HEK293 (cell line): ENCODE results near the gene ZNF747.

Experiments used
- EGR2 ChIP-seq: fragments of 450-650 bp; formaldehyde crosslinking; IDR thresholded peaks from 2 replicates; pipeline ENCODE4 v1.5.1; 2016; ENCODE audit warnings: low read depth, missing biosample characterization, missing genetic modification characterization
- GLI4 ChIP-seq: fragments of 450-650 bp; formaldehyde crosslinking; IDR thresholded peaks from 2 replicates; pipeline ENCODE4 v1.5.1; 2016; ENCODE audit warnings: missing biosample characterization, missing genetic modification characterization
- KLF16 ChIP-seq: fragments of 450-650 bp; formaldehyde crosslinking; IDR thresholded peaks from 2 replicates; pipeline ENCODE4 v1.5.1; 2017; ENCODE audit warnings: missing biosample characterization, missing genetic modification characterization
- KLF8 ChIP-seq: fragments of 450-650 bp; formaldehyde crosslinking; IDR thresholded peaks from 2 replicates; pipeline ENCODE4 v1.5.1; 2016; ENCODE audit warnings: missing biosample characterization, missing genetic modification characterization
- ZFP3 ChIP-seq: fragments of 450-650 bp; formaldehyde crosslinking; IDR thresholded peaks from 2 replicates; pipeline ENCODE4 v1.5.1; 2016; ENCODE audit warnings: low read depth, missing biosample characterization, missing genetic modification characterization
- ZNF10 ChIP-seq: fragments of 450-650 bp; formaldehyde crosslinking; IDR thresholded peaks from 2 replicates; pipeline ENCODE4 v1.5.1; 2017; ENCODE audit warnings: missing biosample characterization, missing genetic modification characterization
- ZNF112 ChIP-seq: fragments of 450-650 bp; formaldehyde crosslinking; IDR thresholded peaks from 2 replicates; pipeline ENCODE4 v1.5.0; 2017; ENCODE audit warnings: missing biosample characterization, missing genetic modification characterization
- ZNF133 ChIP-seq: fragments of 450-650 bp; formaldehyde crosslinking; IDR thresholded peaks from 2 replicates; pipeline ENCODE4 v1.5.1; 2016; ENCODE audit warnings: missing biosample characterization, missing genetic modification characterization
- ZNF148 ChIP-seq: fragments of 450-650 bp; formaldehyde crosslinking; IDR thresholded peaks from 2 replicates; pipeline ENCODE4 v1.5.0; 2017; ENCODE audit warnings: missing biosample characterization, missing genetic modification characterization, borderline replicate concordance
- ZNF157 ChIP-seq: fragments of 450-650 bp; formaldehyde crosslinking; IDR thresholded peaks from 2 replicates; pipeline ENCODE4 v1.5.1; 2016; ENCODE audit warnings: missing biosample characterization, missing genetic modification characterization
- ZNF175 ChIP-seq: fragments of 450-650 bp; formaldehyde crosslinking; IDR thresholded peaks from 2 replicates; pipeline ENCODE4 v1.5.1; 2016; ENCODE audit warnings: missing biosample characterization, missing genetic modification characterization
- ZNF19 ChIP-seq: fragments of 450-650 bp; formaldehyde crosslinking; IDR thresholded peaks from 2 replicates; pipeline ENCODE4; 2016; ENCODE audit warnings: missing biosample characterization, missing genetic modification characterization, low read depth
- ZNF23 ChIP-seq: fragments of 450-650 bp; formaldehyde crosslinking; IDR thresholded peaks from 2 replicates; pipeline ENCODE4 v1.5.1; 2016; ENCODE audit warnings: missing biosample characterization, missing genetic modification characterization, borderline replicate concordance
- ZNF280C ChIP-seq: fragments of 450-650 bp; formaldehyde crosslinking; IDR thresholded peaks from 2 replicates; pipeline ENCODE4 v1.5.1; 2016; ENCODE audit warnings: missing biosample characterization, missing genetic modification characterization
- ZNF341 ChIP-seq: fragments of 450-650 bp; formaldehyde crosslinking; IDR thresholded peaks from 2 replicates; pipeline ENCODE4; 2016; ENCODE audit warnings: low read depth, missing biosample characterization, missing genetic modification characterization
- ZNF391 ChIP-seq: fragments of 450-650 bp; formaldehyde crosslinking; IDR thresholded peaks from 2 replicates; pipeline ENCODE4 v1.5.1; 2016; ENCODE audit warnings: low read depth, missing biosample characterization, missing genetic modification characterization, borderline replicate concordance
- ZNF394 ChIP-seq: fragments of 450-650 bp; formaldehyde crosslinking; IDR thresholded peaks from 2 replicates; pipeline ENCODE4 v1.5.1; 2016; ENCODE audit warnings: missing biosample characterization, missing genetic modification characterization, mild to moderate bottlenecking, moderate library complexity, borderline replicate concordance
- ZNF404 ChIP-seq: fragments of 450-650 bp; formaldehyde crosslinking; IDR thresholded peaks from 2 replicates; pipeline ENCODE4 v1.5.1; 2017; ENCODE audit warnings: missing biosample characterization, missing genetic modification characterization
- ZNF423 ChIP-seq: fragments of 450-650 bp; formaldehyde crosslinking; IDR thresholded peaks from 2 replicates; pipeline ENCODE4 v1.5.1; 2016; ENCODE audit warnings: missing biosample characterization, missing genetic modification characterization
- ZNF426 ChIP-seq: fragments of 450-650 bp; formaldehyde crosslinking; IDR thresholded peaks from 2 replicates; pipeline ENCODE4 v1.5.1; 2017; ENCODE audit warnings: missing biosample characterization, missing genetic modification characterization, mild to moderate bottlenecking, inconsistent platforms, moderate library complexity
- ZNF555 ChIP-seq: fragments of 450-650 bp; formaldehyde crosslinking; conservative IDR thresholded peaks from 2 replicates; pipeline ENCODE4 v1.5.1; 2017; ENCODE audit warnings: missing biosample characterization, mild to moderate bottlenecking, missing genetic modification characterization, inconsistent platforms
- ZNF558 ChIP-seq: fragments of 450-650 bp; formaldehyde crosslinking; IDR thresholded peaks from 2 replicates; pipeline ENCODE4 v1.5.1; 2016; ENCODE audit warnings: missing biosample characterization, missing genetic modification characterization
- ZNF561 ChIP-seq: fragments of 450-650 bp; IDR thresholded peaks from 2 replicates; pipeline ENCODE4 v1.5.1; 2018; ENCODE audit warnings: missing biosample characterization, missing genetic modification characterization, borderline replicate concordance
- ZNF610 ChIP-seq: fragments of 450-650 bp; formaldehyde crosslinking; IDR thresholded peaks from 2 replicates; pipeline ENCODE4 v1.5.1; 2016; ENCODE audit warnings: missing biosample characterization, missing genetic modification characterization, borderline replicate concordance
- ZNF624 ChIP-seq: fragments of 450-650 bp; formaldehyde crosslinking; IDR thresholded peaks from 2 replicates; pipeline ENCODE4 v1.5.1; 2017; ENCODE audit warnings: missing biosample characterization, missing genetic modification characterization
- ZNF670 ChIP-seq: fragments of 450-650 bp; formaldehyde crosslinking; IDR thresholded peaks from 2 replicates; pipeline ENCODE4 v1.5.1; 2016; ENCODE audit warnings: missing biosample characterization, missing genetic modification characterization, low read depth
- ZNF76 ChIP-seq: fragments of 450-650 bp; formaldehyde crosslinking; IDR thresholded peaks from 2 replicates; pipeline ENCODE4; 2016; ENCODE audit warnings: low read depth, missing biosample characterization, missing genetic modification characterization, borderline replicate concordance
- ZNF792 ChIP-seq: fragments of 450-650 bp; formaldehyde crosslinking; IDR thresholded peaks from 2 replicates; pipeline ENCODE4 v1.5.1; 2016; ENCODE audit warnings: missing biosample characterization, missing genetic modification characterization
- ZNF830 ChIP-seq: fragments of 450-650 bp; IDR thresholded peaks from 2 replicates; pipeline ENCODE4 v1.5.0; 2018; ENCODE audit warnings: missing biosample characterization, missing genetic modification characterization, low read depth, mild to moderate bottlenecking, moderate library complexity
- ZSCAN23 ChIP-seq: fragments of 450-650 bp; formaldehyde crosslinking; IDR thresholded peaks from 2 replicates; pipeline ENCODE4 v1.5.1; 2016; ENCODE audit warnings: missing biosample characterization, missing genetic modification characterization
- TF ChIP-seq, protein P1 (sequence below): fragments of 450-650 bp; formaldehyde crosslinking; IDR thresholded peaks from 2 replicates; pipeline ENCODE4 v1.5.1; 2016; ENCODE audit warnings: missing biosample characterization, missing genetic modification characterization
- TF ChIP-seq, protein P2 (sequence below): fragments of 450-650 bp; formaldehyde crosslinking; IDR thresholded peaks from 2 replicates; pipeline ENCODE4 v1.5.1; 2016; ENCODE audit warnings: missing biosample characterization, missing genetic modification characterization

ZNF747 gene

DNA sequence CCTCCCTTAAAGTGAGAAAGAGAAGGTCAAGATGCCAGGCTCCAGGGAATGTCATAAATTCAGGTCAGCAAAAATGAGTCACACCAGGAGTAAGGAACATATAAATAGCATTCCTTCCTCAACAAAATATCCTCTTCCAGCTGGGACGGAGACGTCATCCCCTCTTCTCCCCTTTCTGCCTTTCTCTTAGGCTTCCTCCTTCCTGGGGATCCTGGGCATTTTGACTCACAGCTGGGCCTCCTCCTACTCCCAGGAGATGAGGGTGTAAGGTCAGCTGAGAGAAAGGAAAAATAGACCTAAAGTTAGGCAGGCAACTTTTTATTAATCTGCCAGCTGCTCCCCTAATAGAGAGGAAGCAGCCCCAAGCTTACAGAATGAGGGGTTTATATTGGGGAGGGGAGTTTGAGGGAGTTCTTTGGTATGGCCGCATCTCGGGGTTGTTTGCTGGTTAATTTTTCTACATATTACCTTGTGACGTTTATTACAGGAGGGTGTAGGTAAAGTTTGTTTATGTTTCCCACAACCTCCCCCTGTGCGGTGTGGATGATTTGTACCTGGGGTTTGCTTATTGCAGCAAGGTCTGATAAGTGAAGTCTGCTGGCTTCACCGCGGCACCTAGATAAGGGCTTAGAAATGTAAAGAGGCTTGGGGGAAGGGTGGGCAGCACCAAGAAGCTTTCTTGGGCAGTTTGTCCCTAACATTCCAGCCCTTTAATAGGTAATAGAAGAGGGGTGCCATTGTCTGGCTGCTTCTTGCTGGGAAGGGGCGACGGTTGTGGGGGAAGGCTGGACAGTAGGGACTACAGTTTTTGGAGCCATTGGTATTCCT lies 7.1 kb upstream of the ZNF747 start (continued):
- TF ChIP-seq, protein P1, sequence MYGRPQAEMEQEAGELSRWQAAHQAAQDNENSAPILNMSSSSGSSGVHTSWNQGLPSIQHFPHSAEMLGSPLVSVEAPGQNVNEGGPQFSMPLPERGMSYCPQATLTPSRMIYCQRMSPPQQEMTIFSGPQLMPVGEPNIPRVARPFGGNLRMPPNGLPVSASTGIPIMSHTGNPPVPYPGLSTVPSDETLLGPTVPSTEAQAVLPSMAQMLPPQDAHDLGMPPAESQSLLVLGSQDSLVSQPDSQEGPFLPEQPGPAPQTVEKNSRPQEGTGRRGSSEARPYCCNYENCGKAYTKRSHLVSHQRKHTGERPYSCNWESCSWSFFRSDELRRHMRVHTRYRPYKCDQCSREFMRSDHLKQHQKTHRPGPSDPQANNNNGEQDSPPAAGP (tag by site-specific recombination): peak; percentile 54
- no peak for TF ChIP-seq ZNF10 (tag by site-specific recombination)
- no peak for TF ChIP-seq ZNF112 (tag by site-specific recombination)
- TF ChIP-seq, protein P2, sequence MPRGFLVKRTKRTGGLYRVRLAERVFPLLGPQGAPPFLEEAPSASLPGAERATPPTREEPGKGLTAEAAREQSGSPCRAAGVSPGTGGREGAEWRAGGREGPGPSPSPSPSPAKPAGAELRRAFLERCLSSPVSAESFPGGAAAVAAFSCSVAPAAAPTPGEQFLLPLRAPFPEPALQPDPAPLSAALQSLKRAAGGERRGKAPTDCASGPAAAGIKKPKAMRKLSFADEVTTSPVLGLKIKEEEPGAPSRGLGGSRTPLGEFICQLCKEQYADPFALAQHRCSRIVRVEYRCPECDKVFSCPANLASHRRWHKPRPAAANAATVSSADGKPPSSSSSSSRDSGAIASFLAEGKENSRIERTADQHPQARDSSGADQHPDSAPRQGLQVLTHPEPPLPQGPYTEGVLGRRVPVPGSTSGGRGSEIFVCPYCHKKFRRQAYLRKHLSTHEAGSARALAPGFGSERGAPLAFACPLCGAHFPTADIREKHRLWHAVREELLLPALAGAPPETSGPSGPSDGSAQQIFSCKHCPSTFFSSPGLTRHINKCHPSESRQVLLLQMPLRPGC (tag by site-specific recombination): no peak
- TF ChIP-seq ZNF76 (tag by site-specific recombination): peak; percentile 7; the same call in 1 of the 2 replicates
- TF ChIP-seq ZNF426 (tag by site-specific recombination): no peak
- no peak for TF ChIP-seq ZNF391 (tag by site-specific recombination)
- no peak for TF ChIP-seq ZNF558 (tag by site-specific recombination)
- no peak for TF ChIP-seq KLF16 (tag by site-specific recombination)
- TF ChIP-seq ZNF19 (tag by site-specific recombination): no peak
- TF ChIP-seq ZNF792 (tag by site-specific recombination): no peak
- TF ChIP-seq ZFP3 (tag by site-specific recombination): no peak
- TF ChIP-seq ZNF830 (tag by site-specific recombination): no peak
- TF ChIP-seq EGR2 (tag by site-specific recombination): peak; percentile 78
- peak; percentile 67; the same call in 1 of the 2 replicates for TF ChIP-seq ZNF394 (tag by site-specific recombination)
- TF ChIP-seq ZNF561 (tag by site-specific recombination): no peak
- TF ChIP-seq ZNF610: no peak
- no peak for TF ChIP-seq ZNF23
- TF ChIP-seq ZNF624 (tag by site-specific recombination): no peak
- no peak for TF ChIP-seq ZNF148 (tag by site-specific recombination)
- TF ChIP-seq ZNF157 (tag by site-specific recombination): no peak
- no peak for TF ChIP-seq GLI4 (tag by site-specific recombination)
- no peak for TF ChIP-seq ZNF341 (tag by site-specific recombination)
- no peak for TF ChIP-seq ZSCAN23 (tag by site-specific recombination)
- TF ChIP-seq ZNF670 (tag by site-specific recombination): no peak
- TF ChIP-seq ZNF280C (tag by site-specific recombination): no peak
- TF ChIP-seq ZNF133: no peak
- no peak for TF ChIP-seq ZNF555 (tag by site-specific recombination)
- TF ChIP-seq ZNF175 (tag by site-specific recombination): no peak
- TF ChIP-seq KLF8: no peak
- no peak for TF ChIP-seq ZNF423
- TF ChIP-seq ZNF404 (tag by site-specific recombination): no peak
